HEK293 (cell line): ENCODE results near the gene CALCOCO2.

ENCODE experiments used
- CTCF ChIA-PET: fragments of 350-600 bp; formaldehyde crosslinking; extraction: SDS; loops from one replicate; lab custom pipeline; 2021; ENCODE audit warnings: antibody characterized with exemption; lab: Yijun Ruan, JAX
- POLR2A ChIA-PET: fragments of 300-600 bp; formaldehyde crosslinking; extraction: SDS; loops from one replicate; lab custom pipeline; 2020; ENCODE audit warnings: antibody characterized with exemption, inconsistent platforms; lab: Yijun Ruan, JAX
- H3K27ac ChIP-seq: fragments of 200-500 bp; sonication (Bioruptor generic); 2 replicates; pipeline ENCODE4 v1.5.1; 2014; ENCODE audit warnings: low read depth, low read length, control low read depth, inconsistent platforms; ENCODE audit errors: extremely low read depth
- H3K36me3 ChIP-seq, 2 experiments: fragments of 200-500 bp in 1 of 2; sonication (Bioruptor generic) in 1 of 2; 1 replicate in 1 of 2; 2 replicates in 1 of 2; pipeline ENCODE4 v1.5.1; 2014 to 2017; ENCODE audit warnings: inconsistent platforms in 2 of 2, low read length in 2 of 2; ENCODE audit not compliant: control insufficient read depth in 2 of 2, insufficient read depth in 1 of 2
- H3K4me1 ChIP-seq: fragments of 200-500 bp; sonication (Bioruptor generic); 2 replicates; pipeline ENCODE4 v1.5.1; 2014; ENCODE audit warnings: mild to moderate bottlenecking, low read length, inconsistent platforms; ENCODE audit not compliant: control insufficient read depth, insufficient read depth
- H3K4me3 ChIP-seq: 2 replicates; pipeline ENCODE4 v1.5.1; 2011; ENCODE audit warnings: low read depth, mild to moderate bottlenecking, control low read depth, low read length, moderate library complexity
- H3K9me3 ChIP-seq: fragments of 200-500 bp; sonication (Bioruptor generic); 2 replicates; pipeline ENCODE4 v1.5.1; 2014; ENCODE audit warnings: low read depth, low read length, inconsistent platforms; ENCODE audit not compliant: control insufficient read depth, insufficient read depth
- ZNF175 ChIP-seq: fragments of 450-650 bp; formaldehyde crosslinking; IDR thresholded peaks from 2 replicates; pipeline ENCODE4 v1.5.1; 2016; ENCODE audit warnings: missing biosample characterization, missing genetic modification characterization
- ZNF514 ChIP-seq: fragments of 450-650 bp; formaldehyde crosslinking; IDR thresholded peaks from 2 replicates; pipeline ENCODE4 v1.5.1; 2016; ENCODE audit warnings: missing biosample characterization, missing genetic modification characterization
- ZNF571 ChIP-seq: fragments of 450-650 bp; formaldehyde crosslinking; IDR thresholded peaks from 2 replicates; pipeline ENCODE4 v1.5.0; 2017; ENCODE audit warnings: missing biosample characterization, missing genetic modification characterization
- ZNF626 ChIP-seq: fragments of 450-650 bp; sonication (Bioruptor Pico); formaldehyde crosslinking; IDR thresholded peaks from 2 replicates; pipeline ENCODE4 v1.5.1; 2018; ENCODE audit warnings: missing biosample characterization, missing genetic modification characterization, inconsistent platforms
- ZNF654 ChIP-seq: fragments of 450-650 bp; formaldehyde crosslinking; IDR thresholded peaks from 2 replicates; pipeline ENCODE4 v1.5.1; 2016; ENCODE audit warnings: low read depth, missing biosample characterization, missing genetic modification characterization
- ZNF664 ChIP-seq: fragments of 450-650 bp; formaldehyde crosslinking; IDR thresholded peaks from 2 replicates; pipeline ENCODE4 v1.5.1; 2016; ENCODE audit warnings: missing biosample characterization, missing genetic modification characterization
- ZNF768 ChIP-seq: fragments of 450-650 bp; formaldehyde crosslinking; IDR thresholded peaks from 2 replicates; pipeline ENCODE4 v1.5.1; 2018; ENCODE audit warnings: missing biosample characterization, mild to moderate bottlenecking, missing genetic modification characterization
- TF ChIP-seq, protein P1 (sequence below): fragments of 450-650 bp; formaldehyde crosslinking; IDR thresholded peaks from 2 replicates; pipeline ENCODE4 v1.5.0; 2017; ENCODE audit warnings: missing biosample characterization, missing genetic modification characterization, borderline replicate concordance
- TF ChIP-seq, protein P2 (sequence below): fragments of 450-650 bp; formaldehyde crosslinking; IDR thresholded peaks from 2 replicates; pipeline ENCODE4 v1.5.1; 2016; ENCODE audit warnings: missing biosample characterization, missing genetic modification characterization
- TF ChIP-seq, protein P3 (sequence below): fragments of 450-650 bp; formaldehyde crosslinking; IDR thresholded peaks from 2 replicates; pipeline ENCODE4 v1.5.1; 2016; ENCODE audit warnings: missing biosample characterization, missing genetic modification characterization
- TF ChIP-seq, protein P4 (sequence below): fragments of 450-650 bp; formaldehyde crosslinking; IDR thresholded peaks from 2 replicates; pipeline ENCODE4 v1.5.1; 2016; ENCODE audit warnings: missing biosample characterization, missing genetic modification characterization, low read depth

CALCOCO2 gene

DNA sequence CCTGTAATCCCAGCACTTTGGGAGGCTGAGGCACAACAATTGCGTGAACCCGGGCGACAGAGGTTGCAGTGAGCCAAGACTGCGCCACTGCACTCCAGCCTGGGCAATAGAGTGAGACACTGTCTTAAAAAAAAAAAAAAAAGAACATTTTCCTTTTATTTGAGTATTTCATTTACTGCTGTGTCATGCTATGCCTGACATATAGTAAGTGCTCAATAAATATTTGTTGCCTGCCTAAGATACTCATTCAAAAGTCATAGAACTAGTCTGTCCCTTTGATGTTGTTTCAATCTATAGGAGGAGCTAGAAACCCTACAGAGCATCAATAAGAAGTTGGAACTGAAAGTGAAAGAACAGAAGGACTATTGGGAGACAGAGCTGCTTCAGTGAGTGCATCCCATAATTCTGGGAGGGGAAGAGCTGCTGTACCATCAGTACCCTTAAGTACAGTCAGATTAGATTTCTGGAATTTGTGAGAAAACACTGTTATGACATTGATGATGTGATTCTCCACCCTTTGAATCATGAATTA, 20.0 kb downstream of the CALCOCO2 start:
- Histone ChIP-seq H3K4me3 (no peak overlapping the region), H3K4me1 (no peaks in the 10 kb centered on the region), H3K27ac (no peak overlapping the region), H3K36me3 (peaks cover 57 to 86% of the 10 kb centered on the region in 2 experiments), H3K9me3 (no peaks in the 10 kb centered on the region)
- POLR2A ChIA-PET, result no interaction called here
- TF ChIP-seq ZNF626 (tag by site-specific recombination), result no peak
- no peak for TF ChIP-seq ZNF175 (tag by site-specific recombination)
- TF ChIP-seq ZNF571, result no peak
- TF ChIP-seq ZNF664 (tag by site-specific recombination), result peak; percentile 71
- TF ChIP-seq, protein P1, sequence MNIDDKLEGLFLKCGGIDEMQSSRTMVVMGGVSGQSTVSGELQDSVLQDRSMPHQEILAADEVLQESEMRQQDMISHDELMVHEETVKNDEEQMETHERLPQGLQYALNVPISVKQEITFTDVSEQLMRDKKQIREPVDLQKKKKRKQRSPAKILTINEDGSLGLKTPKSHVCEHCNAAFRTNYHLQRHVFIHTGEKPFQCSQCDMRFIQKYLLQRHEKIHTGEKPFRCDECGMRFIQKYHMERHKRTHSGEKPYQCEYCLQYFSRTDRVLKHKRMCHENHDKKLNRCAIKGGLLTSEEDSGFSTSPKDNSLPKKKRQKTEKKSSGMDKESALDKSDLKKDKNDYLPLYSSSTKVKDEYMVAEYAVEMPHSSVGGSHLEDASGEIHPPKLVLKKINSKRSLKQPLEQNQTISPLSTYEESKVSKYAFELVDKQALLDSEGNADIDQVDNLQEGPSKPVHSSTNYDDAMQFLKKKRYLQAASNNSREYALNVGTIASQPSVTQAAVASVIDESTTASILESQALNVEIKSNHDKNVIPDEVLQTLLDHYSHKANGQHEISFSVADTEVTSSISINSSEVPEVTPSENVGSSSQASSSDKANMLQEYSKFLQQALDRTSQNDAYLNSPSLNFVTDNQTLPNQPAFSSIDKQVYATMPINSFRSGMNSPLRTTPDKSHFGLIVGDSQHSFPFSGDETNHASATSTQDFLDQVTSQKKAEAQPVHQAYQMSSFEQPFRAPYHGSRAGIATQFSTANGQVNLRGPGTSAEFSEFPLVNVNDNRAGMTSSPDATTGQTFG (tag by site-specific recombination), result no peak
- CTCF ChIA-PET, result interaction anchor here (0.8 to 1.2 kb wide), 4 partner anchors 19 to 172 kb away, joined by 3 to 7 read pairs (median 4); no protein-coding TSS in a partner anchor

DNA sequence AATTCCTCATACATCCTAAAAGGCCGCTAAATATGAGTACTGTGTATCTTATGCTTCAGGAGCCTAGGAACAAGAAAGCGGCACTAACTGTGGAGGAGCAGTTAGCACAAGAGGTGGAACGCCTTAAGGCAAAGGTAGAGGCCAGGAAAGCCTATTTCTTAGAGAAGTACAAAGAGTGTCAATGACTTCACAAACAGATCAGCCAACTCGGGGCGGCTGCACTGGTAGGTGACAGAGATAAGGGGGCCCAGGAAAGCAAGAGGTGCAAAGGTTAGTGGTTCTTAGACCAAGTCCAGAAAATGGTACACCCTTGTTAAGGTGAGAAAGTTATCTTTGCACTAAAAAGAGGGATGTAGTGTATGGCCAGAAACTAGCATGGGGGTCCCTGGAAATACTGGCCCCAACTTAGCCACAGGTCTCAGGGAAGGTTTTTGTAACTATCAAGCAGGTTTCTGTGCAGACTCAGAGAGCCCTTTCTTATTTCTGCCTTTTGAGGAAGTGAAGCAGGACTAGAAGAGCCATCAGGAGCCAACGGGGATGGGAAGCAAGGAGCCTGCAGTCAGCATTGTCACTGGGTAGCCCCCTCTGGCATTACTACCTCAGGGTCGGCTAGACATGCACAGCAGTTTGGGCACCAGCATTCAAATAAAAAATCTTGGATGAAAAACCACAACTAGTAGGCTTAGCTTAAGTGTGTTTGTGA, 24.1 kb downstream of the CALCOCO2 start:
- Histone ChIP-seq H3K9me3 (no peaks in the 10 kb centered on the region), H3K4me3 (no peak overlapping the region), H3K27ac (no peak overlapping the region), H3K36me3 (peaks cover 61 to 77% of the 10 kb centered on the region in 2 experiments), H3K4me1 (no peaks in the 10 kb centered on the region)
- TF ChIP-seq, protein P2, sequence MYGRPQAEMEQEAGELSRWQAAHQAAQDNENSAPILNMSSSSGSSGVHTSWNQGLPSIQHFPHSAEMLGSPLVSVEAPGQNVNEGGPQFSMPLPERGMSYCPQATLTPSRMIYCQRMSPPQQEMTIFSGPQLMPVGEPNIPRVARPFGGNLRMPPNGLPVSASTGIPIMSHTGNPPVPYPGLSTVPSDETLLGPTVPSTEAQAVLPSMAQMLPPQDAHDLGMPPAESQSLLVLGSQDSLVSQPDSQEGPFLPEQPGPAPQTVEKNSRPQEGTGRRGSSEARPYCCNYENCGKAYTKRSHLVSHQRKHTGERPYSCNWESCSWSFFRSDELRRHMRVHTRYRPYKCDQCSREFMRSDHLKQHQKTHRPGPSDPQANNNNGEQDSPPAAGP (tag by site-specific recombination), result no peak
- TF ChIP-seq ZNF514 (no peak), ZNF768 (tag by site-specific recombination) (no peak), ZNF654 (no peak)
- TF ChIP-seq, protein P3, sequence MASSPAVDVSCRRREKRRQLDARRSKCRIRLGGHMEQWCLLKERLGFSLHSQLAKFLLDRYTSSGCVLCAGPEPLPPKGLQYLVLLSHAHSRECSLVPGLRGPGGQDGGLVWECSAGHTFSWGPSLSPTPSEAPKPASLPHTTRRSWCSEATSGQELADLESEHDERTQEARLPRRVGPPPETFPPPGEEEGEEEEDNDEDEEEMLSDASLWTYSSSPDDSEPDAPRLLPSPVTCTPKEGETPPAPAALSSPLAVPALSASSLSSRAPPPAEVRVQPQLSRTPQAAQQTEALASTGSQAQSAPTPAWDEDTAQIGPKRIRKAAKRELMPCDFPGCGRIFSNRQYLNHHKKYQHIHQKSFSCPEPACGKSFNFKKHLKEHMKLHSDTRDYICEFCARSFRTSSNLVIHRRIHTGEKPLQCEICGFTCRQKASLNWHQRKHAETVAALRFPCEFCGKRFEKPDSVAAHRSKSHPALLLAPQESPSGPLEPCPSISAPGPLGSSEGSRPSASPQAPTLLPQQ (tag by site-specific recombination), result no peak
- TF ChIP-seq, protein P4, sequence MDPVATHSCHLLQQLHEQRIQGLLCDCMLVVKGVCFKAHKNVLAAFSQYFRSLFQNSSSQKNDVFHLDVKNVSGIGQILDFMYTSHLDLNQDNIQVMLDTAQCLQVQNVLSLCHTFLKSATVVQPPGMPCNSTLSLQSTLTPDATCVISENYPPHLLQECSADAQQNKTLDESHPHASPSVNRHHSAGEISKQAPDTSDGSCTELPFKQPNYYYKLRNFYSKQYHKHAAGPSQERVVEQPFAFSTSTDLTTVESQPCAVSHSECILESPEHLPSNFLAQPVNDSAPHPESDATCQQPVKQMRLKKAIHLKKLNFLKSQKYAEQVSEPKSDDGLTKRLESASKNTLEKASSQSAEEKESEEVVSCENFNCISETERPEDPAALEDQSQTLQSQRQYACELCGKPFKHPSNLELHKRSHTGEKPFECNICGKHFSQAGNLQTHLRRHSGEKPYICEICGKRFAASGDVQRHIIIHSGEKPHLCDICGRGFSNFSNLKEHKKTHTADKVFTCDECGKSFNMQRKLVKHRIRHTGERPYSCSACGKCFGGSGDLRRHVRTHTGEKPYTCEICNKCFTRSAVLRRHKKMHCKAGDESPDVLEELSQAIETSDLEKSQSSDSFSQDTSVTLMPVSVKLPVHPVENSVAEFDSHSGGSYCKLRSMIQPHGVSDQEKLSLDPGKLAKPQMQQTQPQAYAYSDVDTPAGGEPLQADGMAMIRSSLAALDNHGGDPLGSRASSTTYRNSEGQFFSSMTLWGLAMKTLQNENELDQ (tag by site-specific recombination), result no peak
- ChIA-PET CTCF (interaction anchor here (0.7 to 1.8 kb wide), 5 partner anchors 20 to 131 kb away, joined by 3 to 5 read pairs (median 4); no protein-coding TSS in a partner anchor), POLR2A (no interaction called here)
